ENCODE measurements around the gene ADGRF5. TPM values are rescaled to one million over a fixed set of nuclear protein-coding genes. Genes with fewer than 3 reads are reported as not detected.

The ADGRF5 gene
- total and polyA plus RNA-seq, 10 of the 15 experiments (the other 5 are each of a cell fraction or from before 2014, with no cell fraction given) = 0.01 to 0.13 TPM; not detected in 8

DNA sequence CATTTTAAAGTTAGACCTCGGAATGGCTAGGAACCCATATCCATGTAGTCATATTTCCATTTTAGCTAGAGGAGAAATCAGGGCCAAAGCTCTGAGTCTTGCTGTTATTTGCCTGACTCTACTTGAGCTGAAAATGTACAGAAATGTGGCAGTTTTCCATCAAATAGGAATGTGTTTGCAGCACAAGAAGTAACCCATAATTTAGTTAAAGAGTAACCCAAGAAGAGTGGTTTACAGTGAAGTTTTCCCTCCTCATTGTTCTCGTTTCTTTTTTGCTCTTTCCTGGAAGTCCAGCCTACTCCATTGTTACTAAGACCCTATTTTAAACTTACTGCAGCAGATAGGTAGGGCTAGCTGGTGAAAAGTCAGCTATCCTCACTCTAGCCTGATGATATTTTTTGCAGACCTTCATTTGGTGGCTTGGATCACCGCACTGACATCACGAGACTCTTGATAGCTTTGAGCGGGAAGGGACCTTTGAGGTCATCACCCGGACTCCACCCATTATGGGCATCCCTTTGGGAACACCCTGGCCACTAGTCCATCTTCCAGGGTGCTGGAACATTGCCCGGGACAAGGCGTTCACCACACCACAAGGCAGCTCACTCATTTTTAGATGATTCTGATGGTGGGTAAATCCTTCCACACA, 28.0 kb upstream of the ADGRF5 start (continued):
- TF ChIP-seq RELB (IDR thresholded peaks at IDR 0.05; ENCODE audit: low read depth) (no peak), TCF3 (IDR thresholded peaks at IDR 0.05; ENCODE audit: borderline replicate concordance, insufficient read depth, low read depth, low read length) (no peak), CBX3 (IDR thresholded peaks at IDR 0.05; ENCODE audit: borderline replicate concordance, low read depth) (no peak), ZZZ3 (IDR thresholded peaks at IDR 0.05; ENCODE audit: control insufficient read depth, insufficient read length, low read depth) (no peak), ZBED1 (IDR thresholded peaks at IDR 0.05; ENCODE audit: borderline replicate concordance) (no peak)
- TF ChIP-seq, protein P1, sequence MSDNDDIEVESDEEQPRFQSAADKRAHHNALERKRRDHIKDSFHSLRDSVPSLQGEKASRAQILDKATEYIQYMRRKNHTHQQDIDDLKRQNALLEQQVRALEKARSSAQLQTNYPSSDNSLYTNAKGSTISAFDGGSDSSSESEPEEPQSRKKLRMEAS (IDR thresholded peaks at IDR 0.05; ENCODE audit: low read depth, low read length) = no peak

DNA sequence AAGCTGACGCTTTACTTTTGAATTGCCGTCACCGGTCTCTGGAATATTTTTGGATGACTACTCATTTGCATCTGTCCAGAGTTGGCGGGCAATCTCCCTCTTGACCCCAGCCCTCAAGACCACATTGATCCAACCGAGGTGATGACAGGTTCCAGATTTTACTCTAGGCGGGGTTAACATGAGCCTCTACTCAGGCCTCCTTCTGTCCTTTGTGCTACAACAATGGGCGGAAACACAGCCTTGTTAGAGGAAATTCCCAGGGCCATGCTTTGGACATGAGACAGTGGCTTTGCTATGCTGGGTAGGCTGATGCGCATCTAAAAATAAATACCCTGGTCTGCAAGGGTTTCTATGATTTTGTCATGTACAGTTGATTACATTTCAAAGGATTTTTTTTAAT, 27.0 kb upstream of the ADGRF5 start:
- intact Hi-C loops (cut with micrococcal nuclease; ENCODE audit: unreplicated experiment) = no loop called here
- Histone ChIP-seq H3K4me1 (ENCODE audit: control insufficient read depth, insufficient read depth, low read length) (no peaks in the 10 kb centered on the region), H3K4me2 (ENCODE audit: control insufficient read depth, insufficient read depth) (no peak overlapping the region), H3K9ac (ENCODE audit: control insufficient read depth, insufficient read depth, low read length) (no peak overlapping the region), H3K27me3 (replicated peaks in 1 of 2; ENCODE audit: control insufficient read depth in 2 of 2, insufficient read depth in 2 of 2, low read length in 1 of 2) (peaks cover 0 to 3% of the 10 kb centered on the region in 2 experiments; a peak in 1 of 4 replicates), H2AFZ (ENCODE audit: control insufficient read depth, low read depth, low read length) (no peak overlapping the region), H3K79me2 (ENCODE audit: control insufficient read depth, insufficient read depth, low read length) (no peaks in the 10 kb centered on the region), H3K27ac (ENCODE audit: control insufficient read depth, insufficient read depth) (no peak overlapping the region), H3K4me3 (no peak overlapping the region), H3K9me3 (replicated peaks; ENCODE audit: control insufficient read depth, insufficient read depth, low read length) (no peaks in the 10 kb centered on the region), H4K20me1 (ENCODE audit: control insufficient read depth, insufficient read depth) (no peaks in the 10 kb centered on the region), H3K36me3 (ENCODE audit: control insufficient read depth in 2 of 2, insufficient read depth in 2 of 2, low read length in 1 of 2) (no peaks in the 10 kb centered on the region)
- POLR2A ChIA-PET = no interaction called here
- RAD21 ChIA-PET (ENCODE audit: unreplicated experiment) = no interaction called here
- peak; percentile 22; the same call in 1 of the 3 replicates for ATAC-seq
- no peak for FAIRE-seq
- no peak for DNase-seq (ENCODE audit: low read depth, low spot score)
- SMC1A ChIA-PET (ENCODE audit: uncharacterized antibody, unreplicated experiment) = no interaction called here
- CTCF ChIA-PET = no interaction called here
- no TSS peak for BruUV-seq (replicated peaks)
- in situ Hi-C loops (cut with MboI) = no loop called here
- WGBS (ENCODE audit: insufficient coverage, insufficient replicate concordance, low lambda C conversion rate, missing lambda C conversion rate) = 57% methylated on average over 8 of the region's 8 CpGs
- TF ChIP-seq ZZZ3 (IDR thresholded peaks at IDR 0.05; ENCODE audit: control insufficient read depth, insufficient read length, low read depth) (no peak), CBX5 (IDR thresholded peaks at IDR 0.05; ENCODE audit: low read depth) (no peak), BCL3 (IDR thresholded peaks at IDR 0.05; ENCODE audit: borderline replicate concordance, insufficient read depth, low read depth, low read length, poor library complexity, severe bottlenecking) (no peak), BACH1 (IDR thresholded peaks at IDR 0.05; ENCODE audit: borderline replicate concordance) (no peak), TARDBP (IDR thresholded peaks at IDR 0.05; ENCODE audit: borderline replicate concordance) (no peak), MYC (IDR thresholded peaks at IDR 0.05; ENCODE audit: insufficient read depth, insufficient read length, insufficient replicate concordance, low read length, severe bottlenecking) (no peak), GABPA (IDR thresholded peaks at IDR 0.05; ENCODE audit: low read depth) (no peak), BRCA1 (IDR thresholded peaks at IDR 0.05; ENCODE audit: low read depth, low read length) (no peak), NFIC (IDR thresholded peaks at IDR 0.05; ENCODE audit: low read depth, low read length) (no peak), BCL11A (IDR thresholded peaks at IDR 0.05; ENCODE audit: low read depth, low read length) (no peak), E2F4 (IDR thresholded peaks at IDR 0.05; ENCODE audit: low read depth, low read length) (no peak)
- TF ChIP-seq, protein P2, sequence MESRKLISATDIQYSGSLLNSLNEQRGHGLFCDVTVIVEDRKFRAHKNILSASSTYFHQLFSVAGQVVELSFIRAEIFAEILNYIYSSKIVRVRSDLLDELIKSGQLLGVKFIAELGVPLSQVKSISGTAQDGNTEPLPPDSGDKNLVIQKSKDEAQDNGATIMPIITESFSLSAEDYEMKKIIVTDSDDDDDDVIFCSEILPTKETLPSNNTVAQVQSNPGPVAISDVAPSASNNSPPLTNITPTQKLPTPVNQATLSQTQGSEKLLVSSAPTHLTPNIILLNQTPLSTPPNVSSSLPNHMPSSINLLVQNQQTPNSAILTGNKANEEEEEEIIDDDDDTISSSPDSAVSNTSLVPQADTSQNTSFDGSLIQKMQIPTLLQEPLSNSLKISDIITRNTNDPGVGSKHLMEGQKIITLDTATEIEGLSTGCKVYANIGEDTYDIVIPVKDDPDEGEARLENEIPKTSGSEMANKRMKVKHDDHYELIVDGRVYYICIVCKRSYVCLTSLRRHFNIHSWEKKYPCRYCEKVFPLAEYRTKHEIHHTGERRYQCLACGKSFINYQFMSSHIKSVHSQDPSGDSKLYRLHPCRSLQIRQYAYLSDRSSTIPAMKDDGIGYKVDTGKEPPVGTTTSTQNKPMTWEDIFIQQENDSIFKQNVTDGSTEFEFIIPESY (IDR thresholded peaks at IDR 0.05) = no peak

Measured in GM12878 (cell line).